WTC11 (cell line): ENCODE data around the gene RNF148.

ENCODE experiments used
- ETV6 ChIP-seq: sonication (generic); formaldehyde crosslinking; IDR thresholded peaks from 2 replicates; pipeline ENCODE4 v1.8.1; 2022; ENCODE audit warnings: mild to moderate bottlenecking, missing genetic modification reagents
- NFYB ChIP-seq: sonication (generic); formaldehyde crosslinking; conservative IDR thresholded peaks from 2 replicates; pipeline ENCODE4 v1.8.0; 2022; ENCODE audit warnings: low read depth, missing genetic modification reagents
- SMAD4 ChIP-seq: sonication (generic); formaldehyde crosslinking; IDR thresholded peaks from 2 replicates; pipeline ENCODE4 v1.8.0; 2022; ENCODE audit warnings: mild to moderate bottlenecking, missing genetic modification reagents
- ZNF232 ChIP-seq: sonication (generic); formaldehyde crosslinking; IDR thresholded peaks from 2 replicates; pipeline ENCODE4 v1.8.0; 2022; ENCODE audit warnings: mild to moderate bottlenecking, missing genetic modification reagents
- ZNF317 ChIP-seq: sonication (generic); formaldehyde crosslinking; IDR thresholded peaks from 2 replicates; pipeline ENCODE4 v1.8.1; 2023; ENCODE audit warnings: low read depth, mild to moderate bottlenecking, moderate library complexity, missing genetic modification reagents, borderline replicate concordance
- TF ChIP-seq, protein P1 (sequence below): fragments of 200-600 bp; IDR thresholded peaks from 2 replicates; pipeline ENCODE4 v1.8.0; 2022; ENCODE audit warnings: antibody characterized with exemption
- TF ChIP-seq, protein P2 (sequence below): sonication (generic); formaldehyde crosslinking; IDR thresholded peaks from 2 replicates; pipeline ENCODE4 v1.8.0; 2022; ENCODE audit warnings: mild to moderate bottlenecking, missing genetic modification reagents

DNA sequence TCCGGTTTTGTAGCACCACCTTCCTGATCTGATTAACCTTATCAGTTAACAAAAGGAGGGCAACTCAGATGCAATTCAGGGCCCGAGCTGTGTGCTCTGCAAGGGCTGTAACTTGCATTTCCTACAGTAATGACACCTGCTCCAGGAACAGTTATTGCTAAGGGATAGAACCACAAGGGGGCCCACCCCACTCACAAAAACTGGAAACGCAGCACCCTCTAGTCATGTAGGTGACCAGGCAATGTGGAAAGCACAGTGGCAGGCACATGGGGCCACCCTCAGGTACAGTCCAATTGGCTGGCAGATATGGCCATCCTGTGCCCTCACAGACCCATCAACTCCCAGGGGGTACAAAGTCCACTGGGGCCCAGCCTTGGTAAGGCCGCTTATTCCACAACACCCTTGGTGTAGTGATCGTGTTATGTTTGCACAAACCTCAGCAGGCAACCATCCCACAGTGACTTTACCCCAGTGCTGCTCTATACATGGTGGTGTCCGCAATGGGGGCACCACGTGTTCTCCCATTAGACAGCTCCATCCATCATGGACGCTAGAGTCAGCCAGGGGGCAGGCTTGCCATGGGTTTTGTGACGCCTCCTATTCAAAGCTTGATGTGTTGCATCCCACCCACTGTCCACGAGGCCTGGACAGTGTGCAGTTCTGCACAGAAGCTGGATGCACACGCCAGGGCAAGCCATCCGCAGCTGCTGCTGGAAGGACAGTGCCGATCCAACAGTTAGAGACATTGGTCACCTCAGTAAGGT, 13.2 kb downstream of the RNF148 start:
- TF ChIP-seq, protein P1, sequence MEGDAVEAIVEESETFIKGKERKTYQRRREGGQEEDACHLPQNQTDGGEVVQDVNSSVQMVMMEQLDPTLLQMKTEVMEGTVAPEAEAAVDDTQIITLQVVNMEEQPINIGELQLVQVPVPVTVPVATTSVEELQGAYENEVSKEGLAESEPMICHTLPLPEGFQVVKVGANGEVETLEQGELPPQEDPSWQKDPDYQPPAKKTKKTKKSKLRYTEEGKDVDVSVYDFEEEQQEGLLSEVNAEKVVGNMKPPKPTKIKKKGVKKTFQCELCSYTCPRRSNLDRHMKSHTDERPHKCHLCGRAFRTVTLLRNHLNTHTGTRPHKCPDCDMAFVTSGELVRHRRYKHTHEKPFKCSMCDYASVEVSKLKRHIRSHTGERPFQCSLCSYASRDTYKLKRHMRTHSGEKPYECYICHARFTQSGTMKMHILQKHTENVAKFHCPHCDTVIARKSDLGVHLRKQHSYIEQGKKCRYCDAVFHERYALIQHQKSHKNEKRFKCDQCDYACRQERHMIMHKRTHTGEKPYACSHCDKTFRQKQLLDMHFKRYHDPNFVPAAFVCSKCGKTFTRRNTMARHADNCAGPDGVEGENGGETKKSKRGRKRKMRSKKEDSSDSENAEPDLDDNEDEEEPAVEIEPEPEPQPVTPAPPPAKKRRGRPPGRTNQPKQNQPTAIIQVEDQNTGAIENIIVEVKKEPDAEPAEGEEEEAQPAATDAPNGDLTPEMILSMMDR, result no peak
- TF ChIP-seq ZNF232 (CRISPR knock-in tag), result no peak
- no peak for TF ChIP-seq ETV6 (CRISPR knock-in tag)
- TF ChIP-seq, protein P2, sequence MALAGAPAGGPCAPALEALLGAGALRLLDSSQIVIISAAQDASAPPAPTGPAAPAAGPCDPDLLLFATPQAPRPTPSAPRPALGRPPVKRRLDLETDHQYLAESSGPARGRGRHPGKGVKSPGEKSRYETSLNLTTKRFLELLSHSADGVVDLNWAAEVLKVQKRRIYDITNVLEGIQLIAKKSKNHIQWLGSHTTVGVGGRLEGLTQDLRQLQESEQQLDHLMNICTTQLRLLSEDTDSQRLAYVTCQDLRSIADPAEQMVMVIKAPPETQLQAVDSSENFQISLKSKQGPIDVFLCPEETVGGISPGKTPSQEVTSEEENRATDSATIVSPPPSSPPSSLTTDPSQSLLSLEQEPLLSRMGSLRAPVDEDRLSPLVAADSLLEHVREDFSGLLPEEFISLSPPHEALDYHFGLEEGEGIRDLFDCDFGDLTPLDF (CRISPR knock-in tag), result no peak
- TF ChIP-seq ZNF317 (CRISPR knock-in tag), result no peak
- TF ChIP-seq SMAD4, result no peak
- no peak for TF ChIP-seq NFYB
